Gastroesophageal sphincter (tissue), 3 donors: ENCODE measurements around the gene PRG3.

ENCODE experiments used
- CTCF ChIP-seq, 4 experiments: fragments of 200-600 bp in 2 of 4; fragments of 450-650 bp in 2 of 4; sonication (generic) in 1 of 4; IDR thresholded peaks; one replicate each; pipeline ENCODE4 v1.5.1; 2017 to 2019; ENCODE audit warnings: antibody characterized with exemption in 4 of 4, mild to moderate bottlenecking in 2 of 4, moderate library complexity in 2 of 4
- EP300 ChIP-seq: sonication (generic); formaldehyde crosslinking; IDR thresholded peaks from one replicate; pipeline ENCODE4 v1.6.1; 2017; ENCODE audit warnings: antibody characterized with exemption, mild to moderate bottlenecking
- POLR2A ChIP-seq, 2 donors: fragments of 450-650 bp; IDR thresholded peaks; one replicate each; pipeline ENCODE4 v1.6.1; 2017; ENCODE audit warnings: antibody characterized with exemption in 2 of 2, mild to moderate bottlenecking in 2 of 2, moderate library complexity in 1 of 2
- POLR2AphosphoS5 ChIP-seq: sonication (generic); formaldehyde crosslinking; IDR thresholded peaks from one replicate; pipeline ENCODE4 v1.6.1; 2017; ENCODE audit warnings: antibody characterized with exemption

DNA sequence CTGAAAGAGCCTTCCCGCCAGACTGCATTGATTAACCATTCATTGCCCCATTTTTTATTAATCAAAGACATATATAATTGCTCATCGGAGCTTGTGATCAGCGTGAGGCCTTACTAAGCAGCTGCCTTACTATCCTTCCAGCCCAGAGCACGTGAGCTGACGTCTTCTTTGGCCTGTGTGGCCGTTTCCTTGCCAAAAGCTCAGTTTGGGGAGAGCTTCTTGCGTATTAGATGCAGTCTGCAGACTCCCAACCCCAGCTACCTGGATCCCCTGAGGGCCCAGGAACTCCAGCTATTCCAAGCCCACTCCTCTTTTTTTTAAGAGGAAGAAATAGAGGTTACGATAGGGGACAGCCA, 46.8 kb upstream of the PRG3 start:
- TF ChIP-seq POLR2A (IDR thresholded peaks at IDR 0.05) (no peak), CTCF (IDR thresholded peaks at IDR 0.05) (no peak), POLR2AphosphoS5 (no peak), EP300 (no peak)
